Measurements from ENCODE around the gene VAV3. TPM values are rescaled to one million over a fixed set of nuclear protein-coding genes. Genes with fewer than 3 reads are reported as not detected.

VAV3 gene
- polyA plus RNA-seq, 1 donor (not counting 4 experiments of a cell fraction or from before 2014, with no cell fraction given), result 19.6 TPM

- dilution Hi-C loops (cut with MboI; ENCODE audit: extremely low pct_ligation_motif_present, low sequenced_read_pairs), result no loop called here
- Histone ChIP-seq H4K20me1 (ENCODE audit: control insufficient read depth, extremely low read depth, insufficient read depth, low read length) (no peaks in the 10 kb centered on the region), H2AFZ (ENCODE audit: control insufficient read depth, low read length) (no peak overlapping the region)
These were observed 170.4 kb downstream of the VAV3 start for GRCh38 chr1:107794571-107794970.

GRCh38 chr1:107793896-107794453 is 171.0 kb downstream of the VAV3 start:
- TF ChIP-seq CTCF (optimal IDR thresholded peaks at IDR 0.05 in 1 of 3, IDR thresholded peaks at IDR 0.05 in 1 of 3, conservative IDR thresholded peaks at IDR 0.05 in 1 of 3; ENCODE audit: extremely low read depth in 1 of 3, insufficient read depth in 2 of 3, low read length in 3 of 3) (no peak), EZH2 (IDR thresholded peaks at IDR 0.05; ENCODE audit: low read length) (no peak)
- dilution Hi-C loops (cut with MboI; ENCODE audit: extremely low pct_ligation_motif_present, low sequenced_read_pairs), result no loop called here

More at GRCh38 chr1:107794571-107794970, 170.4 kb downstream of the VAV3 start:
- DNase-seq (ENCODE audit: low read depth, low spot score) (no peak), FAIRE-seq (no peak)
- no peak overlapping the region for H3K27ac ChIP-seq (ENCODE audit: control insufficient read depth, insufficient read depth, low read length)
- H3K4me2 ChIP-seq (ENCODE audit: control insufficient read depth, extremely low read depth, insufficient read depth, low read depth, low read length), result no peak overlapping the region
- no peaks in the 10 kb centered on the region for H3K9me3 ChIP-seq (ENCODE audit: control insufficient read depth, low read depth, low read length)
- no peaks in the 10 kb centered on the region for H3K27me3 ChIP-seq (ENCODE audit: control insufficient read depth, extremely low read depth, insufficient read depth, low read length)
- H3K36me3 ChIP-seq (ENCODE audit: control insufficient read depth in 2 of 2, extremely low read depth in 1 of 2, insufficient read depth in 2 of 2, low read length in 2 of 2), result no peaks in the 10 kb centered on the region
- no peak overlapping the region for H3K9ac ChIP-seq (ENCODE audit: control insufficient read depth, extremely low read depth, insufficient read depth, low read length)
- H3K4me1 ChIP-seq (ENCODE audit: control insufficient read depth, extremely low read depth, insufficient read depth, low read length), result peaks cover 5% of the 10 kb centered on the region
- no peaks in the 10 kb centered on the region for H3K9me1 ChIP-seq (ENCODE audit: control insufficient read depth, extremely low read depth, insufficient read depth, low read length)
- H3K79me2 ChIP-seq (ENCODE audit: control insufficient read depth, insufficient read depth, low read length), result no peaks in the 10 kb centered on the region
- no peak overlapping the region for H3K4me3 ChIP-seq (ENCODE audit: control insufficient read depth in 2 of 3, extremely low read depth in 1 of 3, insufficient read depth in 2 of 3, low read depth in 1 of 3, low read length in 3 of 3)
- TF ChIP-seq CTCF (optimal IDR thresholded peaks at IDR 0.05 in 1 of 3, IDR thresholded peaks at IDR 0.05 in 1 of 3, conservative IDR thresholded peaks at IDR 0.05 in 1 of 3; ENCODE audit: extremely low read depth in 1 of 3, insufficient read depth in 2 of 3, low read length in 3 of 3), result no peak
- TF ChIP-seq EZH2 (IDR thresholded peaks at IDR 0.05; ENCODE audit: low read length), result no peak

More at GRCh38 chr1:107793896-107794453, 171.0 kb downstream of the VAV3 start:
- Histone ChIP-seq H4K20me1 (ENCODE audit: control insufficient read depth, extremely low read depth, insufficient read depth, low read length) (no peaks in the 10 kb centered on the region), H3K79me2 (ENCODE audit: control insufficient read depth, insufficient read depth, low read length) (no peaks in the 10 kb centered on the region), H2AFZ (ENCODE audit: control insufficient read depth, low read length) (no peak overlapping the region), H3K4me1 (ENCODE audit: control insufficient read depth, extremely low read depth, insufficient read depth, low read length) (peaks cover 5% of the 10 kb centered on the region), H3K4me2 (ENCODE audit: control insufficient read depth, extremely low read depth, insufficient read depth, low read depth, low read length) (no peak overlapping the region), H3K9me3 (ENCODE audit: control insufficient read depth, low read depth, low read length) (no peaks in the 10 kb centered on the region), H3K9me1 (ENCODE audit: control insufficient read depth, extremely low read depth, insufficient read depth, low read length) (no peaks in the 10 kb centered on the region), H3K36me3 (ENCODE audit: control insufficient read depth in 2 of 2, extremely low read depth in 1 of 2, insufficient read depth in 2 of 2, low read length in 2 of 2) (no peaks in the 10 kb centered on the region), H3K27ac (ENCODE audit: control insufficient read depth, insufficient read depth, low read length) (no peak overlapping the region), H3K27me3 (ENCODE audit: control insufficient read depth, extremely low read depth, insufficient read depth, low read length) (no peaks in the 10 kb centered on the region), H3K4me3 (ENCODE audit: control insufficient read depth in 2 of 3, extremely low read depth in 1 of 3, insufficient read depth in 2 of 3, low read depth in 1 of 3, low read length in 3 of 3) (no peak overlapping the region), H3K9ac (ENCODE audit: control insufficient read depth, extremely low read depth, insufficient read depth, low read length) (no peak overlapping the region)
- FAIRE-seq (no peak), DNase-seq (ENCODE audit: low read depth, low spot score) (no peak)
